B cell (primary cell): ENCODE measurements around the gene IFNLR1. TPM values are rescaled to one million over a fixed set of nuclear protein-coding genes. Genes with fewer than 3 reads are reported as not detected.

Experiments used
- polyA plus RNA-seq: library from polyadenylated mRNA; depleted of rRNA; stranded (reverse); fragments of >200 nt; gene quantifications from 2 replicates; pipeline ENCODE4 v1.2.3, GENCODE V29; 2012
- total RNA-seq, 2 donors: library from RNA; stranded (reverse); fragments of 120-200 nt in 1 of 2; gene quantifications; 1 replicate in 1 of 2; 2 replicates in 1 of 2; pipeline versions ENCODE4 v1.2.3 to v1.2.4, GENCODE V29; 2013 to 2022

IFNLR1 gene
- total and polyA plus RNA-seq, 2 donors (not counting 1 experiment from before 2014, with no cell fraction given): 14.7 to 39.7 TPM

Other genes starting within 250 kb of the IFNLR1 start
- 168 and 174 TPM in 2 replicates for gene PNRC2, start 227.5 kb downstream of the IFNLR1 start, total RNA-seq
- gene PNRC2, start 227.5 kb downstream of the IFNLR1 start, polyA plus RNA-seq: 89.8 and 104 TPM in 2 replicates
- 213 and 223 TPM in 2 replicates for gene SRSF10, start 207.0 kb downstream of the IFNLR1 start, total RNA-seq
- gene SRSF10, start 207.0 kb downstream of the IFNLR1 start, polyA plus RNA-seq: 98.6 and 231 TPM in 2 replicates
- gene MYOM3, start 75.2 kb downstream of the IFNLR1 start, total RNA-seq: not detected in 2 replicates
- not detected in 2 replicates for gene MYOM3, start 75.2 kb downstream of the IFNLR1 start, polyA plus RNA-seq
- gene IL22RA1, start 44.1 kb downstream of the IFNLR1 start, total RNA-seq: 0.10 TPM in 1 of 2 replicates, not detected in the other
- 0.09 and 0.10 TPM in 2 replicates for gene IL22RA1, start 44.1 kb downstream of the IFNLR1 start, polyA plus RNA-seq
- not detected in 2 replicates for gene GRHL3, start 132.1 kb upstream of the IFNLR1 start, total RNA-seq
- not detected in 2 replicates for gene GRHL3, start 132.1 kb upstream of the IFNLR1 start, polyA plus RNA-seq
- 6.1 and 9.3 TPM in 2 replicates for gene STPG1, start 226.5 kb upstream of the IFNLR1 start, total RNA-seq
- gene STPG1, start 226.5 kb upstream of the IFNLR1 start, polyA plus RNA-seq: 3.6 and 4.6 TPM in 2 replicates
- gene NIPAL3, start 228.5 kb upstream of the IFNLR1 start, total RNA-seq: 31.6 and 38.8 TPM in 2 replicates
- gene NIPAL3, start 228.5 kb upstream of the IFNLR1 start, polyA plus RNA-seq: 23.0 and 23.8 TPM in 2 replicates